ENCODE measurements around the gene VEGFA. TPM values are rescaled to one million over a fixed set of nuclear protein-coding genes. Genes with fewer than 3 reads are reported as not detected.

VEGFA gene
- polyA plus RNA-seq, 1 donor from 2014 or later, result 7.3 TPM

- no peak overlapping the region for H3K9ac ChIP-seq (ENCODE audit: low read length)
- no peak overlapping the region for H3K4me2 ChIP-seq (ENCODE audit: low read length)
- no peaks in the 10 kb centered on the region for H3F3A ChIP-seq (ENCODE audit: insufficient read depth, low read length, poor library complexity, severe bottlenecking)
- H3K4me3 ChIP-seq (ENCODE audit: low read length), result no peak overlapping the region
- H3K27me3 ChIP-seq (ENCODE audit: insufficient read depth, low read depth, low read length), result no peaks in the 10 kb centered on the region
- TF ChIP-seq POLR2AphosphoS5 (IDR thresholded peaks at IDR 0.05), result no peak
- no peak for TF ChIP-seq REST (IDR thresholded peaks at IDR 0.05; ENCODE audit: borderline replicate concordance)
- no peak for TF ChIP-seq RAD21 (conservative IDR thresholded peaks at IDR 0.05)
- no peak for TF ChIP-seq EP300 (conservative IDR thresholded peaks at IDR 0.05; ENCODE audit: poor library complexity, severe bottlenecking)
- TF ChIP-seq MXI1 (conservative IDR thresholded peaks at IDR 0.05; ENCODE audit: poor library complexity, severe bottlenecking), result no peak
- no peak for TF ChIP-seq CTCF (IDR thresholded peaks at IDR 0.05; ENCODE audit: poor library complexity, severe bottlenecking)
- TF ChIP-seq EZH2 (IDR thresholded peaks at IDR 0.05; ENCODE audit: borderline replicate concordance, insufficient read depth, low read length, poor library complexity, severe bottlenecking), result no peak
- TF ChIP-seq TAF1 (IDR thresholded peaks at IDR 0.05; ENCODE audit: low read depth), result no peak
- TF ChIP-seq SMC3 (conservative IDR thresholded peaks at IDR 0.05; ENCODE audit: poor library complexity), result no peak
- H4K20me1 ChIP-seq (ENCODE audit: insufficient read depth), result no peaks in the 10 kb centered on the region
- H2AFZ ChIP-seq (ENCODE audit: low read depth, low read length), result no peak overlapping the region
- no peak overlapping the region for H3K27ac ChIP-seq (ENCODE audit: low read length)
- no peaks in the 10 kb centered on the region for H3K9me2 ChIP-seq (ENCODE audit: insufficient read depth, low read length)
- no peaks in the 10 kb centered on the region for H3K9me3 ChIP-seq (ENCODE audit: low read length)
- no peaks in the 10 kb centered on the region for H3K36me3 ChIP-seq (ENCODE audit: insufficient read depth, low read length)
- no peaks in the 10 kb centered on the region for H3K79me2 ChIP-seq (replicated peaks; ENCODE audit: insufficient read depth, low read length)
Observed at GRCh38 chr6:43746071-43746470, 23.9 kb upstream of the VEGFA start.

- TF ChIP-seq RAD21 (conservative IDR thresholded peaks at IDR 0.05) (no peak), SMC3 (conservative IDR thresholded peaks at IDR 0.05; ENCODE audit: poor library complexity) (no peak), REST (IDR thresholded peaks at IDR 0.05; ENCODE audit: borderline replicate concordance) (no peak), MXI1 (conservative IDR thresholded peaks at IDR 0.05; ENCODE audit: poor library complexity, severe bottlenecking) (no peak), POLR2AphosphoS5 (IDR thresholded peaks at IDR 0.05) (no peak), EP300 (conservative IDR thresholded peaks at IDR 0.05; ENCODE audit: poor library complexity, severe bottlenecking) (no peak), TAF1 (IDR thresholded peaks at IDR 0.05; ENCODE audit: low read depth) (no peak), CTCF (IDR thresholded peaks at IDR 0.05; ENCODE audit: poor library complexity, severe bottlenecking) (no peak), EZH2 (IDR thresholded peaks at IDR 0.05; ENCODE audit: borderline replicate concordance, insufficient read depth, low read length, poor library complexity, severe bottlenecking) (no peak)
- H3K36me3 ChIP-seq (ENCODE audit: insufficient read depth, low read length), result no peaks in the 10 kb centered on the region
- no peak overlapping the region for H3K27ac ChIP-seq (ENCODE audit: low read length)
- H3K9me2 ChIP-seq (ENCODE audit: insufficient read depth, low read length), result no peaks in the 10 kb centered on the region
- H3K4me3 ChIP-seq (ENCODE audit: low read length), result no peak overlapping the region
- H3K9ac ChIP-seq (ENCODE audit: low read length), result no peak overlapping the region
- no peaks in the 10 kb centered on the region for H3K9me3 ChIP-seq (ENCODE audit: low read length)
- H3F3A ChIP-seq (ENCODE audit: insufficient read depth, low read length, poor library complexity, severe bottlenecking), result no peaks in the 10 kb centered on the region
- no peaks in the 10 kb centered on the region for H4K20me1 ChIP-seq (ENCODE audit: insufficient read depth)
- no peak overlapping the region for H3K4me2 ChIP-seq (ENCODE audit: low read length)
- no peak overlapping the region for H2AFZ ChIP-seq (ENCODE audit: low read depth, low read length)
- no peaks in the 10 kb centered on the region for H3K27me3 ChIP-seq (ENCODE audit: insufficient read depth, low read depth, low read length)
- no peaks in the 10 kb centered on the region for H3K79me2 ChIP-seq (replicated peaks; ENCODE audit: insufficient read depth, low read length)
Observed at GRCh38 chr6:43746613-43747102, 23.4 kb upstream of the VEGFA start.

All from neural cell (in vitro differentiated cells).